ENCODE results near the gene IGF2BP3. TPM values are rescaled to one million over a fixed set of nuclear protein-coding genes. Genes with fewer than 3 reads are reported as not detected.

The IGF2BP3 gene
- total and polyA plus RNA-seq, 3 donors from 2014 or later: 17.8 to 36.0 (median 20.1) TPM

DNA sequence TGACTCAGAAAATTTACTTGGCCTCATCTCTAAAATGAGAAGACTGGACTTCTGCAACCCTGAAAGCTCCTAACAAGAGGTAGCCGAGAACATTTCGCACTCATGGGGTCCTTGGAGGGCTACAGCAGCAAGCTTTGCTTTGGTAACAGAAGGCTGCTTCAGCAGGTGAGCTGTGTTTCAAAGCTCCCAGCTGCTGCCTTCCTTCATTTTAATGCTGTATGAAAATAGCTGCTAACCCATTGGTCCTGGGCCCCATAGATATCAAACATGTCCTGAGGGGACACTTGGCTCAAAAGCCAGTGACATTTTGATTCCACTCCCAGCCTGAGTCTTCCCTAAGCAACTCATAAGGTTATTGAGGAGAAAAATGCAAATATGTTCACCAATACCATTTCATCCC is 185.4 kb downstream of the IGF2BP3 start:
- Histone ChIP-seq H3K36me3 (ENCODE audit: low read depth, missing control alignments) (no peaks in the 10 kb centered on the region), H3K4me1 (no peaks in the 10 kb centered on the region), H3K9me3 (no peaks in the 10 kb centered on the region), H3K27ac (no peak overlapping the region), H3K4me3 (no peak overlapping the region), H3K27me3 (no peaks in the 10 kb centered on the region)
- intact Hi-C loops (cut with DNase I; ENCODE audit: low total_unique reads): no loop called here
- no peak for DNase-seq
- no peak for TF ChIP-seq POLR2A (IDR thresholded peaks at IDR 0.05)
- TF ChIP-seq, protein P1, sequence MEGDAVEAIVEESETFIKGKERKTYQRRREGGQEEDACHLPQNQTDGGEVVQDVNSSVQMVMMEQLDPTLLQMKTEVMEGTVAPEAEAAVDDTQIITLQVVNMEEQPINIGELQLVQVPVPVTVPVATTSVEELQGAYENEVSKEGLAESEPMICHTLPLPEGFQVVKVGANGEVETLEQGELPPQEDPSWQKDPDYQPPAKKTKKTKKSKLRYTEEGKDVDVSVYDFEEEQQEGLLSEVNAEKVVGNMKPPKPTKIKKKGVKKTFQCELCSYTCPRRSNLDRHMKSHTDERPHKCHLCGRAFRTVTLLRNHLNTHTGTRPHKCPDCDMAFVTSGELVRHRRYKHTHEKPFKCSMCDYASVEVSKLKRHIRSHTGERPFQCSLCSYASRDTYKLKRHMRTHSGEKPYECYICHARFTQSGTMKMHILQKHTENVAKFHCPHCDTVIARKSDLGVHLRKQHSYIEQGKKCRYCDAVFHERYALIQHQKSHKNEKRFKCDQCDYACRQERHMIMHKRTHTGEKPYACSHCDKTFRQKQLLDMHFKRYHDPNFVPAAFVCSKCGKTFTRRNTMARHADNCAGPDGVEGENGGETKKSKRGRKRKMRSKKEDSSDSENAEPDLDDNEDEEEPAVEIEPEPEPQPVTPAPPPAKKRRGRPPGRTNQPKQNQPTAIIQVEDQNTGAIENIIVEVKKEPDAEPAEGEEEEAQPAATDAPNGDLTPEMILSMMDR (IDR thresholded peaks at IDR 0.05): no peak
- whole genome bisulfite sequencing, 2 donors: 77 to 87% methylated on average over 2 of the region's 2 CpGs

DNA sequence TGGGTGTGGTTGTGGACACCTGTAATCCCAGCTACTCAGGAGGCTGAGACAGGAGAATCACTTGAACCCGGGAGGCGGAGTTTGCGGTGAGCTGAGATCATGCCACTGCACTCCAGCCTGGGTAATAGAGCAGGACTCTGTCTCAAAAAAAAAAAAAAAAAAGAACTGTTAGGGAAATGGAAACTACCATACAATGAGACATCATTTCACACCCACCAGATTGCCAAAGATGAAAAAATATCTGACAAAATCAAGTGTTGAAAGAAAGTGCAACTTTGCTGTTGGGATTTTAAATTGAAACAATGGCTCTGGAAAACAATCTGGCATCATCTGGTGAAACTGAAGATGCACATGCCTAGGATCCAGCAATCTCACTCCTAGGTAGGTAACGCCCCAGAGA is 187.2 kb downstream of the IGF2BP3 start:
- 95 to 98% methylated on average over 4 of the region's 4 CpGs for WGBS, 2 donors
- no peak overlapping the region for H3K4me3 ChIP-seq
- no peak for DNase-seq
- H3K4me1 ChIP-seq: no peaks in the 10 kb centered on the region
- no peak for TF ChIP-seq POLR2A (IDR thresholded peaks at IDR 0.05)
- TF ChIP-seq, protein P1 (IDR thresholded peaks at IDR 0.05): no peak
- H3K9me3 ChIP-seq: no peaks in the 10 kb centered on the region
- H3K36me3 ChIP-seq (ENCODE audit: low read depth, missing control alignments): no peaks in the 10 kb centered on the region
- H3K27me3 ChIP-seq: no peaks in the 10 kb centered on the region
- intact Hi-C loops (cut with DNase I; ENCODE audit: low total_unique reads): no loop called here
- no peak overlapping the region for H3K27ac ChIP-seq

DNA sequence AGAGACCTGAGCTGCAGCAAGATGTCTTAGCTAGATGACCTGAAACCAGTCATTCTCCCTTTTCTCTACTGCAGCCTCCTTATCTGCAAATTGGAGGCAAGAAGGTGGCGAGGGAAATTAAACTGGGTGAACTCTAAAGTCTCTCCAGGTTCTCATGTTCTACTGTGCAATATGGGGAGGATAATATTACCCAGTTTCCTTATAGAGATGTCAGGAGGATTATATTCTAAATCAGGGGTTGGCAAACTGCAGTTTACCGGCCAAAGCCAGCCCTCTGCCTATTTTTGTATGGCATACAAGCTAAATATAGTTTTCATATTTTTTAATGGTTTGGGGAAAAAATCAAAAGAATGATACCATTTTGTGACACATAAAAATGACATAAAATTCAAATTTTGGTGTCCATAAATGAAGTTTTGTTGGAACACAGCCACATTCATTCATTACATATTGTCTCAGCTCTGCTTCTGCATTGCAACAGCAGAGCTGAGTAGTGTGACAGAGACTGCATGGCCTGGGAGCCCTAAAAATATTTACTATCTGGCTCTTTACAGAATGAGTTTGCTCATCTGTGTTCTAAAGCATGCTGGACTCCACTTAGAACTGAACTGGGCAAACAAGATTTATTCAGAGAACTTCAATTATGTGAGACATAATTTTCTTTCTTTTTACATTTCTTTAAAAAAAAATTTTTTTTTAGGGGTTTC is 190.3 kb downstream of the IGF2BP3 start:
- TF ChIP-seq, protein P1 (IDR thresholded peaks at IDR 0.05): no peak
- no peak for TF ChIP-seq POLR2A (IDR thresholded peaks at IDR 0.05)
- intact Hi-C loops (cut with DNase I; ENCODE audit: low total_unique reads): no loop called here

GRCh38 chr7:23277359-23277989 is 192.8 kb downstream of the IGF2BP3 start:
- TF ChIP-seq POLR2A (IDR thresholded peaks at IDR 0.05): no peak
- TF ChIP-seq, protein P1 (IDR thresholded peaks at IDR 0.05): peak; percentile 36 to 58 (median 52)
- WGBS, 2 donors: 41 to 47% methylated on average over 6 of the region's 6 CpGs

More for the DNA sequence above, 190.3 kb downstream of the IGF2BP3 start:
- Histone ChIP-seq H3K27ac (no peak overlapping the region), H3K4me1 (no peaks in the 10 kb centered on the region), H3K36me3 (ENCODE audit: low read depth, missing control alignments) (no peaks in the 10 kb centered on the region), H3K27me3 (no peaks in the 10 kb centered on the region), H3K9me3 (no peaks in the 10 kb centered on the region), H3K4me3 (no peak overlapping the region)
- no peak for DNase-seq
- WGBS, 2 donors: 90 to 91% methylated on average over 2 of the region's 2 CpGs

More at GRCh38 chr7:23277359-23277989, 192.8 kb downstream of the IGF2BP3 start:
- intact Hi-C loops (cut with DNase I; ENCODE audit: low total_unique reads): no loop called here
- Histone ChIP-seq H3K9me3 (no peaks in the 10 kb centered on the region), H3K27ac (no peak overlapping the region), H3K4me1 (no peaks in the 10 kb centered on the region), H3K36me3 (ENCODE audit: low read depth, missing control alignments) (no peaks in the 10 kb centered on the region), H3K4me3 (no peak overlapping the region), H3K27me3 (no peaks in the 10 kb centered on the region)
- DNase-seq: peak; percentile 22
